22Rv1 (cell line): Measurements from ENCODE around the gene DENND1B.

ENCODE experiments used
- H3K27ac ChIP-seq: fragments of 450-650 bp; 2 replicates; pipeline ENCODE4 v1.5.1; 2017
- CTCF ChIP-seq: fragments of 450-650 bp; IDR thresholded peaks from 2 replicates; pipeline ENCODE4 v1.5.1; 2017; ENCODE audit warnings: mild to moderate bottlenecking
- ZFX ChIP-seq: fragments of 450-650 bp; IDR thresholded peaks from 2 replicates; pipeline ENCODE4 v1.6.1; 2017; ENCODE audit warnings: antibody characterized with exemption, borderline replicate concordance

Gene DENND1B

GRCh38 chr1:197797010-197797409 is 21.7 kb upstream of the DENND1B start:
- TF ChIP-seq CTCF (no peak), ZFX (no peak)
- no peak overlapping the region for H3K27ac ChIP-seq

- TF ChIP-seq CTCF (no peak), ZFX (no peak)
- H3K27ac ChIP-seq = no peak overlapping the region
These were observed 13.8 kb upstream of the DENND1B start for GRCh38 chr1:197788741-197789739.

GRCh38 chr1:197787623-197788536 is 12.6 kb upstream of the DENND1B start:
- no peak for TF ChIP-seq ZFX
- no peak for TF ChIP-seq CTCF
- no peak overlapping the region for H3K27ac ChIP-seq

- TF ChIP-seq ZFX (no peak), CTCF (no peak)
- no peak overlapping the region for H3K27ac ChIP-seq
These were observed 11.8 kb upstream of the DENND1B start for GRCh38 chr1:197787056-197787455.

GRCh38 chr1:197786280-197786679 is 11.0 kb upstream of the DENND1B start:
- no peak overlapping the region for H3K27ac ChIP-seq
- TF ChIP-seq ZFX (no peak), CTCF (no peak)

GRCh38 chr1:197783510-197783948 is 8.2 kb upstream of the DENND1B start:
- TF ChIP-seq CTCF (no peak), ZFX (no peak)

More at GRCh38 chr1:197783510-197783948, 8.2 kb upstream of the DENND1B start:
- H3K27ac ChIP-seq = peak overlapping the region; percentile 81
